Mesenchymal stem cell (in vitro differentiated cells and primary cell): ENCODE results near the gene ATP11C.

Source experiments
- DNase-seq: peaks from one replicate; pipeline ENCODE4 v3.0.0-alpha.2; 2013
- H2AFZ ChIP-seq: one replicate; pipeline ENCODE4 v1.6.1; 2013; ENCODE audit warnings: low read depth, mild to moderate bottlenecking, control low read depth, inconsistent platforms, low read length, moderate library complexity
- H2AK5ac ChIP-seq: 2 replicates; pipeline ENCODE4 v1.6.1; 2013; ENCODE audit warnings: low read length, moderate library complexity, mild to moderate bottlenecking, inconsistent platforms; ENCODE audit not compliant: severe bottlenecking
- H2BK120ac ChIP-seq: one replicate; pipeline ENCODE4 v1.6.1; 2013; ENCODE audit warnings: low read depth, mild to moderate bottlenecking, inconsistent platforms, low read length, moderate library complexity
- H2BK12ac ChIP-seq, 2 experiments: one replicate each; pipeline ENCODE4 v1.6.1; 2013; ENCODE audit warnings: inconsistent platforms in 2 of 2, low read length in 2 of 2, mild to moderate bottlenecking in 2 of 2, moderate library complexity in 2 of 2, control low read depth in 1 of 2
- H2BK15ac ChIP-seq: one replicate; pipeline ENCODE4 v1.6.1; 2013; ENCODE audit warnings: mild to moderate bottlenecking, low read depth, inconsistent platforms; ENCODE audit not compliant: poor library complexity, severe bottlenecking
- H2BK5ac ChIP-seq: 2 replicates; pipeline ENCODE4 v1.6.1; 2013; ENCODE audit warnings: low read depth, mild to moderate bottlenecking, low read length, control low read depth, inconsistent platforms; ENCODE audit not compliant: poor library complexity, severe bottlenecking
- H3K14ac ChIP-seq, 2 experiments: one replicate each; pipeline ENCODE4 v1.6.1; 2013; ENCODE audit warnings: inconsistent platforms in 2 of 2, low read length in 2 of 2, control low read depth in 1 of 2, mild to moderate bottlenecking in 1 of 2, moderate library complexity in 1 of 2
- H3K18ac ChIP-seq, 2 experiments: one replicate each; pipeline ENCODE4 v1.6.1; 2013; ENCODE audit warnings: inconsistent platforms in 2 of 2, low read length in 2 of 2, control low read depth in 1 of 2, low read depth in 1 of 2, mild to moderate bottlenecking in 1 of 2
- H3K23ac ChIP-seq, 2 experiments: one replicate each; pipeline ENCODE4 v1.6.1; 2013; ENCODE audit warnings: inconsistent platforms in 2 of 2, low read length in 2 of 2, mild to moderate bottlenecking in 2 of 2, moderate library complexity in 2 of 2, control low read depth in 1 of 2
- H3K27ac ChIP-seq: 2 replicates; pipeline ENCODE4 v1.5.1; 2013; ENCODE audit warnings: mild to moderate bottlenecking, moderate library complexity, low read length, control low read depth, inconsistent platforms; ENCODE audit not compliant: poor library complexity, severe bottlenecking
- H3K27me3 ChIP-seq, 2 experiments: 2 replicates each; pipeline versions ENCODE4 v1.6.1 to v1.7.0; 2013; ENCODE audit warnings: low read length in 2 of 2, mild to moderate bottlenecking in 2 of 2, moderate library complexity in 2 of 2, control low read depth in 1 of 2, inconsistent platforms in 1 of 2; ENCODE audit not compliant: control insufficient read depth in 1 of 2, insufficient read depth in 1 of 2
- H3K36me3 ChIP-seq, 2 experiments: 2 replicates each; pipeline versions ENCODE4 v1.6.1 to v1.7.0; 2013; ENCODE audit warnings: low read length in 2 of 2, control low read depth in 1 of 2, inconsistent platforms in 1 of 2, low read depth in 1 of 2, mild to moderate bottlenecking in 1 of 2; ENCODE audit not compliant: insufficient read depth in 2 of 2, control insufficient read depth in 1 of 2
- H3K4ac ChIP-seq, 2 experiments: one replicate each; pipeline ENCODE4 v1.6.1; 2013; ENCODE audit warnings: inconsistent platforms in 2 of 2, low read length in 2 of 2, mild to moderate bottlenecking in 2 of 2, moderate library complexity in 2 of 2, control low read depth in 1 of 2, low read depth in 1 of 2
- H3K4me1 ChIP-seq: 2 replicates; pipeline ENCODE4 v1.6.1; 2013; ENCODE audit warnings: low read depth, low read length, control low read depth; ENCODE audit not compliant: control insufficient read depth, insufficient read depth
- H3K4me2 ChIP-seq: 2 replicates; pipeline ENCODE4 v1.6.1; 2013; ENCODE audit warnings: low read length, mild to moderate bottlenecking, inconsistent platforms; ENCODE audit not compliant: poor library complexity, severe bottlenecking
- H3K4me3 ChIP-seq, 2 experiments: 2 replicates each; pipeline versions ENCODE4 v1.5.1 to v1.7.0; 2013; ENCODE audit warnings: low read length in 2 of 2, mild to moderate bottlenecking in 2 of 2, control low read depth in 1 of 2, low read depth in 1 of 2; ENCODE audit not compliant: insufficient read depth in 1 of 2
- H3K79me1 ChIP-seq: replicated peaks from 2 replicates; pipeline ENCODE4 v1.6.1; 2013; ENCODE audit warnings: mild to moderate bottlenecking, control low read depth, low read length, inconsistent platforms; ENCODE audit not compliant: poor library complexity, severe bottlenecking
- H3K9ac ChIP-seq: 2 replicates; pipeline ENCODE4 v1.7.0; 2013; ENCODE audit warnings: mild to moderate bottlenecking, low read length, moderate library complexity
- H3K9me3 ChIP-seq: 2 replicates; pipeline ENCODE4 v1.7.0; 2013; ENCODE audit warnings: mild to moderate bottlenecking, low read length; ENCODE audit not compliant: control insufficient read depth
- H4K8ac ChIP-seq: one replicate; pipeline ENCODE4 v1.6.1; 2013; ENCODE audit warnings: inconsistent platforms, mild to moderate bottlenecking, low read length, moderate library complexity
- H4K91ac ChIP-seq: one replicate; pipeline ENCODE4 v1.6.1; 2013; ENCODE audit warnings: mild to moderate bottlenecking, low read length, inconsistent platforms
- WGBS: methylation state at CpG from one replicate; pipeline ENCODE4 v1.1.7; 2013; ENCODE audit warnings: mixed read lengths; 5-methylcytosine and 5-hydroxymethylcytosine counted together

The ATP11C gene

DNA sequence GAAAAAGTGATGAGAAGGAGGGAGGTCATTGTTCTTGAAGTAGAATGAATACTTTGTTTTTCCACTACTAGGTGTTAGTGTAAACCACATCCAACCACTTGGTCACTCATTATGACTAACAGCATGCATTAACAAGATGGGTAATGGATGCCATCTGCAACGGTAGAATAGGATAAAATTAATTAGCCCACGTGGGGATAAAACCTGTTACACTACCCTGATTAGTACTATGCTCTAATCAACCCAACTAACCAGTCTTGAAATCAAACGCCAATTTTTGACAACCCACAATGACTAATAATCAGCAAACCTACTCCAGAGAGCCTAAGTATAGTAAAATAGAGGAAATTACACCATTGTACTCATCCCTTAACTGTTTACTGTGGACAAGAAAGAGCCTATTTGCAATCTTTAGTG, 131.4 kb downstream of the ATP11C start:
- H3K4me2 ChIP-seq: no peak overlapping the region
- no peak overlapping the region for H3K18ac ChIP-seq
- no peak overlapping the region for H3K27ac ChIP-seq
- WGBS: 100% methylated on average over 3 of the region's 3 CpGs
- no peak overlapping the region for H2BK15ac ChIP-seq
- H3K4me1 ChIP-seq: no peaks in the 10 kb centered on the region
- H3K23ac ChIP-seq: no peak overlapping the region
- no peak overlapping the region for H2AK5ac ChIP-seq
- no peak overlapping the region for H2BK120ac ChIP-seq
- H2BK12ac ChIP-seq: no peak overlapping the region
- H3K9ac ChIP-seq: no peak overlapping the region
- no peaks in the 10 kb centered on the region for H3K9me3 ChIP-seq
- H4K8ac ChIP-seq: no peak overlapping the region
- peaks cover 0 to 41% of the 10 kb centered on the region in 2 experiments for H3K36me3 ChIP-seq
- H3K4me3 ChIP-seq: no peak overlapping the region
- H2AFZ ChIP-seq: no peak overlapping the region
- no peak overlapping the region for H2BK5ac ChIP-seq
- no peak overlapping the region for H3K4ac ChIP-seq
- no peak overlapping the region for H4K91ac ChIP-seq
- H3K14ac ChIP-seq: no peak overlapping the region
- no peaks in the 10 kb centered on the region for H3K27me3 ChIP-seq
- H3K79me1 ChIP-seq: no peaks in the 10 kb centered on the region
- no peak for DNase-seq

DNA sequence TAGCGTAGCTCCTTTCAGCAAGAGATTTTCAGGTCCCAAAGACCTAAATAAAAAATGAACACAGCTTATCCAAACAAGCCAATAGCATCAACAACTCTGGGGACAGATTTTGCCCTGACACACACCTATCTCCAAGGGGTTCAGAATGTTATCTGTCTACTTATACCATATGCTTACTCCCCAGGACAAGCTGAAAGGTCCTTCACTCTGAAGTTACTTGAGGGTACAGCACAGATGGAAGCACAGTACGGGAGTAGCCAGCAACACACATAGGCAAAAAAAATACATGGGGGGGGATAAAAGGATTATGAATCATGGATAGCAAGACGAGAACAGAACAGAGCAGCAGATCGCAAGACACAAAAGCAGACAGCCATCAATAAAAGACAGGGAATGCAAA, 134.2 kb downstream of the ATP11C start:
- Histone ChIP-seq H2BK15ac (no peak overlapping the region), H2AK5ac (no peak overlapping the region), H4K8ac (no peak overlapping the region), H3K79me1 (no peaks in the 10 kb centered on the region), H3K27me3 (no peaks in the 10 kb centered on the region), H3K9me3 (no peaks in the 10 kb centered on the region), H3K27ac (no peak overlapping the region), H3K4ac (no peak overlapping the region), H4K91ac (no peak overlapping the region), H3K23ac (no peak overlapping the region), H3K4me3 (no peak overlapping the region), H3K18ac (no peak overlapping the region), H3K14ac (no peak overlapping the region), H3K9ac (no peak overlapping the region), H2BK120ac (no peak overlapping the region), H3K4me1 (no peaks in the 10 kb centered on the region), H2BK5ac (no peak overlapping the region), H3K4me2 (no peak overlapping the region), H2BK12ac (no peak overlapping the region), H2AFZ (no peak overlapping the region), H3K36me3 (peaks cover 0 to 42% of the 10 kb centered on the region in 2 experiments)
- 97% methylated on average over 4 of the region's 4 CpGs for WGBS
- no peak for DNase-seq

DNA sequence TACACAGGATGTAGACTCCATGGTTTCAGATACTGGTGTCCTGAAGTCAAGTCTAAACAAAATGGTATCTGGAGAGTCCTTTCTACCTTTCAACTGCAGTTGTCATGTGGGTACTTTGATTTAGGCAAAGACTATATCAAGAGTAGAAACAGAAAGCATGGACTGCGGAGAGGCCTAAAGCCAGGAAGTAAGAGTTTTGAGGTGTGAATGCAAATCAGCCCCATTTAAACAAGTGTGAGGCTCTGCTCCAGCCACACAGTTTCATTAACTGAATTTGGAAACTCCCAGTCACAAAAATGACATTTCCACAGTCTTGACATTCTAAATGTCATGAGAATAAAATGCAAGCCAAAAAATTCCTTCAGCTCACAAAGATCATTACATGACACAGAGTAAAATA, 137.7 kb downstream of the ATP11C start:
- H3K14ac ChIP-seq: no peak overlapping the region
- no peak overlapping the region for H2BK12ac ChIP-seq
- no peak overlapping the region for H3K4ac ChIP-seq
- H4K91ac ChIP-seq: no peak overlapping the region
- no peak overlapping the region for H3K23ac ChIP-seq
- no peak overlapping the region for H3K4me3 ChIP-seq
- H2BK5ac ChIP-seq: no peak overlapping the region
- no peak for DNase-seq
- 100% methylated on average over 1 of the region's 1 CpG for WGBS
- no peak overlapping the region for H3K27ac ChIP-seq
- no peaks in the 10 kb centered on the region for H3K9me3 ChIP-seq
- no peak overlapping the region for H2BK120ac ChIP-seq
- no peaks in the 10 kb centered on the region for H3K27me3 ChIP-seq
- no peak overlapping the region for H2AFZ ChIP-seq
- H2BK15ac ChIP-seq: no peak overlapping the region
- no peaks in the 10 kb centered on the region for H3K4me1 ChIP-seq
- no peak overlapping the region for H2AK5ac ChIP-seq
- H3K18ac ChIP-seq: no peak overlapping the region
- H4K8ac ChIP-seq: no peak overlapping the region
- H3K36me3 ChIP-seq: peaks cover 0 to 22% of the 10 kb centered on the region in 2 experiments
- H3K4me2 ChIP-seq: no peak overlapping the region
- peaks cover 2% of the 10 kb centered on the region for H3K79me1 ChIP-seq
- H3K9ac ChIP-seq: no peak overlapping the region

DNA sequence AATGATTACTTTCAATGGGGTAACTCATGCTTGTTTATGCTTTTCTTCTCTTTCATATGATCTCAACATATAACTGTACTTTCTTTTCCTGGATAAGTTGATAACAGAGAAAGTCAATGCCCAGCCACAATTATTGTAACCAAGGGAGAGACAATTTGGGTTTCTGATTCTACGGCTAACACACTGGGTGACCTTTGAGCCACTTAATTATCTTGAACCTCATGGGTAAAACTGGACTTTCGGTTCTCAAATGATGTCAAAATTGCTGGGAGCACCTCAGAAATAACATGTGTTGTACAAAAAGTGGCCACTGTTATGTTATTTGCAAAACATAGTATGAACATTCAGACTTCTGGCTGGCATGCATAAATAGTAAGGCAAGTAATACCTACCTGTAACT, 145.3 kb downstream of the ATP11C start:
- H2BK120ac ChIP-seq: no peak overlapping the region
- H3K4me3 ChIP-seq: no peak overlapping the region
- H3K27ac ChIP-seq: no peak overlapping the region
- peaks cover 0 to 48% of the 10 kb centered on the region in 2 experiments for H3K36me3 ChIP-seq
- no peak overlapping the region for H3K4ac ChIP-seq
- WGBS: 96% methylated on average over 2 of the region's 2 CpGs
- H3K79me1 ChIP-seq: peaks cover 2% of the 10 kb centered on the region
- no peaks in the 10 kb centered on the region for H3K4me1 ChIP-seq
- no peak overlapping the region for H2AFZ ChIP-seq
- H3K27me3 ChIP-seq: no peaks in the 10 kb centered on the region
- no peak overlapping the region for H2BK12ac ChIP-seq
- no peaks in the 10 kb centered on the region for H3K9me3 ChIP-seq
- no peak overlapping the region for H3K23ac ChIP-seq
- no peak overlapping the region for H3K18ac ChIP-seq
- no peak overlapping the region for H3K14ac ChIP-seq
- H3K9ac ChIP-seq: no peak overlapping the region
- H3K4me2 ChIP-seq: no peak overlapping the region
- no peak overlapping the region for H4K91ac ChIP-seq
- no peak overlapping the region for H2AK5ac ChIP-seq
- no peak for DNase-seq
- no peak overlapping the region for H2BK15ac ChIP-seq
- no peak overlapping the region for H2BK5ac ChIP-seq
- no peak overlapping the region for H4K8ac ChIP-seq
